KMS-11 (cell line): ENCODE measurements around the gene CAMTA1.

ENCODE experiments used
- H2AFZ ChIP-seq: fragments of 200-600 bp; sonication (generic); 2 replicates; pipeline ENCODE4 v1.6.1; 2016; ENCODE audit warnings: antibody characterized with exemption, mixed run types, low read depth
- H3K27ac ChIP-seq: fragments of 200-600 bp; sonication (generic); 2 replicates; pipeline ENCODE4 v1.6.1; 2016; ENCODE audit warnings: mild to moderate bottlenecking, mixed run types
- H3K27me3 ChIP-seq: fragments of 200-600 bp; sonication (generic); 2 replicates; pipeline ENCODE4 v1.6.1; 2017; ENCODE audit warnings: mild to moderate bottlenecking, low read depth, mixed run types, moderate library complexity; ENCODE audit not compliant: insufficient read depth
- H3K36me3 ChIP-seq: fragments of 200-600 bp; sonication (generic); 2 replicates; pipeline ENCODE4 v1.6.1; 2017; ENCODE audit warnings: mild to moderate bottlenecking, mixed run types; ENCODE audit not compliant: insufficient read depth
- H3K4me1 ChIP-seq: fragments of 200-600 bp; sonication (generic); 2 replicates; pipeline ENCODE4 v1.6.1; 2016; ENCODE audit warnings: mild to moderate bottlenecking, low read depth, mixed run types; ENCODE audit not compliant: poor library complexity, severe bottlenecking
- H3K4me2 ChIP-seq: fragments of 200-600 bp; sonication (generic); 2 replicates; pipeline ENCODE4 v1.7.0; 2016; ENCODE audit warnings: mild to moderate bottlenecking, mixed run types
- H3K4me3 ChIP-seq: fragments of 200-600 bp; sonication (generic); IDR thresholded peaks from 2 replicates; pipeline ENCODE4 v1.6.1; 2017; ENCODE audit warnings: low read depth, low read length, mixed read lengths; ENCODE audit not compliant: insufficient read depth
- H3K79me2 ChIP-seq: fragments of 200-600 bp; sonication (generic); 2 replicates; pipeline ENCODE4 v1.6.1; 2016; ENCODE audit warnings: low read depth, mixed run types; ENCODE audit not compliant: insufficient read depth
- H3K9ac ChIP-seq: fragments of 200-600 bp; sonication (generic); 2 replicates; pipeline ENCODE4 v1.6.1; 2016; ENCODE audit warnings: mild to moderate bottlenecking, mixed run types
- H4K20me1 ChIP-seq: fragments of 200-600 bp; sonication (generic); 2 replicates; pipeline ENCODE4 v1.6.1; 2016; ENCODE audit warnings: mild to moderate bottlenecking, mixed run types; ENCODE audit not compliant: insufficient read depth
- CTCF ChIP-seq: fragments of 200-600 bp; sonication (generic); conservative IDR thresholded peaks from 2 replicates; pipeline ENCODE4 v1.6.1; 2017; ENCODE audit warnings: low read depth, mild to moderate bottlenecking, antibody characterized with exemption, low read length, moderate library complexity, mixed read lengths

Gene CAMTA1

GRCh38 chr1:7103361-7103782 lies 318.1 kb downstream of the CAMTA1 start:
- H3K27me3 ChIP-seq, result peaks cover 25% of the 10 kb centered on the region
- H3K4me3 ChIP-seq, result no peak overlapping the region
- no peak overlapping the region for H3K4me2 ChIP-seq
- H3K36me3 ChIP-seq, result no peaks in the 10 kb centered on the region
- no peak overlapping the region for H3K9ac ChIP-seq
- no peaks in the 10 kb centered on the region for H3K79me2 ChIP-seq
- H4K20me1 ChIP-seq, result no peaks in the 10 kb centered on the region
- H3K4me1 ChIP-seq, result no peaks in the 10 kb centered on the region
- no peak overlapping the region for H2AFZ ChIP-seq
- no peak for TF ChIP-seq CTCF
- no peak overlapping the region for H3K27ac ChIP-seq

GRCh38 chr1:7103874-7104273 lies 318.6 kb downstream of the CAMTA1 start:
- H3K4me2 ChIP-seq, result no peak overlapping the region
- no peak overlapping the region for H3K9ac ChIP-seq

GRCh38 chr1:7104339-7104738 lies 319.1 kb downstream of the CAMTA1 start:
- Histone ChIP-seq H3K27ac (no peak overlapping the region), H3K4me2 (no peak overlapping the region), H3K36me3 (no peaks in the 10 kb centered on the region), H4K20me1 (no peaks in the 10 kb centered on the region), H3K27me3 (peaks cover 33% of the 10 kb centered on the region), H2AFZ (no peak overlapping the region), H3K79me2 (no peaks in the 10 kb centered on the region), H3K4me3 (no peak overlapping the region), H3K9ac (no peak overlapping the region), H3K4me1 (no peaks in the 10 kb centered on the region)
- no peak for TF ChIP-seq CTCF

More at GRCh38 chr1:7103874-7104273, 318.6 kb downstream of the CAMTA1 start:
- Histone ChIP-seq H3K27ac (no peak overlapping the region), H2AFZ (no peak overlapping the region), H3K27me3 (peaks cover 30% of the 10 kb centered on the region), H3K4me3 (no peak overlapping the region), H3K36me3 (no peaks in the 10 kb centered on the region), H3K79me2 (no peaks in the 10 kb centered on the region), H3K4me1 (no peaks in the 10 kb centered on the region), H4K20me1 (no peaks in the 10 kb centered on the region)
- no peak for TF ChIP-seq CTCF

GRCh38 chr1:7105269-7105668 lies 320.0 kb downstream of the CAMTA1 start:
- no peak for TF ChIP-seq CTCF
- no peak overlapping the region for H2AFZ ChIP-seq
- H3K4me1 ChIP-seq, result no peaks in the 10 kb centered on the region
- H3K36me3 ChIP-seq, result no peaks in the 10 kb centered on the region
- peaks cover 32% of the 10 kb centered on the region for H3K27me3 ChIP-seq
- no peak overlapping the region for H3K27ac ChIP-seq
- H3K9ac ChIP-seq, result no peak overlapping the region
- no peaks in the 10 kb centered on the region for H3K79me2 ChIP-seq
- no peak overlapping the region for H3K4me3 ChIP-seq
- no peak overlapping the region for H3K4me2 ChIP-seq
- H4K20me1 ChIP-seq, result no peaks in the 10 kb centered on the region
